H54 (cell line): Measurements from ENCODE around the gene TRERF1.
"Not testable (repeated sequence)": the region's sequence is repeated elsewhere in the genome, so short reads cannot be mapped to it uniquely, and the experiment has no call there.

ENCODE experiments used
- DNase-seq: peaks from one replicate; pipeline ENCODE4 v3.0.0; 2011; ENCODE audit warnings: low spot score, mixed read lengths; ENCODE audit not compliant: insufficient read length
- FAIRE-seq: peaks from 3 replicates; lab custom pipeline; 2011; peaks lifted over from hg19 to GRCh38; lab: Jason Lieb, UNC
- POLR2A ChIP-seq: IDR thresholded peaks from 2 replicates; pipeline ENCODE4 v1.6.1; 2011; ENCODE audit warnings: low read depth, mild to moderate bottlenecking, low read length

TRERF1 gene

GRCh38 chr6:42210551-42210950 lies 241.2 kb downstream of the TRERF1 start:
- TF ChIP-seq POLR2A, result no peak
- no peak for FAIRE-seq
- no peak for DNase-seq

DNA sequence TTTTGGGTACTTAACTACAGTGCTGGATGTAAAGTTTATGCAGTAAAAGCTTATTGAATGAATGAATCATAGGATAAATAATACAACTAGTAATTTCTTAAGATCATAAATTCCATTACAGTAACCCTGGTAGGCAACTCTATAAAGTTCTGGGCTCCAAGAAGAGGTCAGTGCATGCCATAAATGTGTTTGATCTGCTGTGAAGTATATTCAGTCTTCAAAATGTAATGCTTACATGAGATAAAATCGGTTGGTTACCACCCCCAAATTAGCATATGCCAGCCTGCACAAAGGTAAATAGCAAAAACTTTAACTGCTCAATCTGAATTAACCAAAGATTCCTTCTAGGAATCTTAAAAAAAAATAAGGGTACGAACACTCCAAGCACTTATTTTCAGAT lies 244.2 kb downstream of the TRERF1 start:
- FAIRE-seq, DNase-seq: not testable (repeated sequence)

DNA sequence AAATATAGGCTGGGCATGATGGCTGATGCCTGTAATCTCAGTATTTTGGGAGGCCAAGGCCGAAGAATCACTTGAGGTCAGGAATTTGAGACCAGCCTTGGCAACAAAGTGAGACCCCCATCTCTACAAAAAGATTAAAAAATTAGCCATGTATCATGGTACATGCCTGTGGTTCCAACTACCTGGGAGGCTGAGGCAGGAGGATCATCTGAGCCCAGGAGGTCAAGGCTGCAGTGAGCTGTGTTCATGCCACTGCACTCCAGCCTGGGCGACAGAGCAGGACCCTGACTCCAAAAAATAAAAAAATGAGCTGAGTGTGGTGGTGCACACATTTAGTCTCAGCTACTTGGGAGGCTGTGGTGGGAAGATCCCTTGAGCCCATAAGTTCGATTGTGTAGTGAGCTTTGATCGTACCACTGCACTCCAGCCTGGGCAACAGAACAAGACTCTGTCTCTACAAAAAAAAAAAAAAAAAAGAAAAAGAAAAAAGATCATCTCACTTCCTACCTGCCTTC lies 246.9 kb downstream of the TRERF1 start:
- no peak for FAIRE-seq
- TF ChIP-seq POLR2A, result no peak
- DNase-seq, result no peak

GRCh38 chr6:42203183-42203582 lies 248.5 kb downstream of the TRERF1 start:
- DNase-seq, result no peak
- no peak for FAIRE-seq
- no peak for TF ChIP-seq POLR2A

- not testable (repeated sequence) for DNase-seq, FAIRE-seq
Measured at GRCh38 chr6:42202131-42202915, 249.4 kb downstream of the TRERF1 start.

- FAIRE-seq, result no peak
- no peak for DNase-seq
- TF ChIP-seq POLR2A, result no peak
Measured at GRCh38 chr6:42201382-42201781, 250.3 kb downstream of the TRERF1 start.

- no peak for TF ChIP-seq POLR2A
- FAIRE-seq (no peak), DNase-seq (peak; percentile 26)
Measured at GRCh38 chr6:42200035-42200434, 251.7 kb downstream of the TRERF1 start.

GRCh38 chr6:42199106-42199981 lies 252.4 kb downstream of the TRERF1 start:
- no peak for FAIRE-seq
- TF ChIP-seq POLR2A, result no peak
- DNase-seq, result no peak

DNA sequence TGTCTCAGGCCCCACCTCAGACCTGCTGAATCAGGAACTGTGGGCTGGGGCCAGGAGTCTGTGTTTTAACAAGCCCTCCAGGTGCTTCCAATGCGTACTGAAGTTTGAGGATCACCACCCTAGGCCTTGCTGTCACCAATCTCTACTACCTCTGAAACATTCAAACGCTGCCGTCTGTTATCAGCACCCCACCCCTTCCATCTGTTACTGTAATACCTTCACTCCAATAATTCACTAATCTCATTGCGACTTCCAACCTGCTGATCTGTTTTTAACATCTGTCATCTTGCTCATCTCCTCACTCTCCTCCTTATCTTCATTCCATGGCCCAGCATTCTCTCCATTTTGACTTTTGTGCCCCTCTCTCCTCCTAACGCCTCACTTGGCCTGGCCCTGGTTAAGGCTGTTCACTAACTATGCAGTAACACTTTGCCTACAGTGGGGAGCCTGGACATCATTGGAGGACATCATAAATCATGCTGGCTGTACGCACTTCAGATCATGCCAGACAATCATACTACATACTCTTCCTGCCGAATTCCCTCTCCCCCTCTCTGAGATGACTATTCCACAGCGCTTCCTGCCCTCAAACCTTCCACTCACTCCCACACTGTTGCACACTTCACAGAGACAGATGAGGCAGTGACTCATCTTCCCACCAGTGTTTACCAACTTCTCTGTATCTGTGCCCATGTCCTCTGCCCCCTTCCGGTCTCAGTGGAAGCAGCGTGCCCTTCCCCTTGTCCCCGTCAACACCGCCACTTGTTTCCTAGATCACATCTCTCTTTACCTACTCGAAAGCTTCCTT lies 254.0 kb downstream of the TRERF1 start:
- TF ChIP-seq POLR2A, result no peak
- FAIRE-seq (peak; percentile 67), DNase-seq (peak; percentile 56)

DNA sequence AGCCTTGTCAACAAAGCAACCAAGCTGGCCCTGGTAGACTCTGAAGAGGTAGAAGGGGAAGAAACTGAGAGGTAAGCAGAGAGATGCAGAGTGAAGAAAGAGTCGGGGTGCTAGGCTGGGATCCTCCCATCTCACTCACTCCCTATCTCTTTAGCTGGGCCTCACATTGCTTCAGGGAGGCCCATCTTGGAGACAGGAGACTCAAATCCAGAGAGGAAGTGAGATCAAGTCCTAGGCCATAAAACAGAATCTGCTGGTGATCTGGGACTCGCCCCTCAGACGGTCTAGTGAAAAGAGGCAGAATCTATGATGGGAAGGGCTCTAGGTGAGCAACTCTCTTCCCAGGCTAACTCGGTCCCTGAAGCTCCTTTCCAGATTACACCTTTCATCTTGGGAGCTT lies 256.3 kb downstream of the TRERF1 start:
- FAIRE-seq, result no peak
- DNase-seq, result no peak
- no peak for TF ChIP-seq POLR2A

DNA sequence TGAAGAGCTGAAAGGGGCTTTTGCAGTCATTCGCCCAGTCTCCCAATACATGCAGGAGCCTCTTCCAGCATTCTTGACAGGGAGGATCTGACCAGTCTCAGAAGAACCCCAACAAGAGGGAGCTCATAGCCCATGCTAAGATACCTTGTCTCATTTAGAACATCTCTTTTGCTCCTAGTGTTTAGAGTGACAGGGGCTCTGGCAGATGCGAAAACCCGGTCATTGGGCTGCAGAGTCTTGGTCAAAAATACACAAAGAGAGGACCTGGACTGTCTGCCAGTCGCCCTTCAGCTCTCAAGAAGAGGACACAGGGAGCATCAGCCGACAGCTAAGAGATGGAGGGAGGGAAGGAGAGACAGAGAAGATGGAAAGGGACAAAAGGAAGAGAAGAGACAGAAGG lies 257.7 kb downstream of the TRERF1 start:
- DNase-seq, result no peak
- no peak for TF ChIP-seq POLR2A
- no peak for FAIRE-seq

GRCh38 chr6:42193491-42193894 lies 258.2 kb downstream of the TRERF1 start:
- DNase-seq, result no peak
- no peak for FAIRE-seq
- no peak for TF ChIP-seq POLR2A

DNA sequence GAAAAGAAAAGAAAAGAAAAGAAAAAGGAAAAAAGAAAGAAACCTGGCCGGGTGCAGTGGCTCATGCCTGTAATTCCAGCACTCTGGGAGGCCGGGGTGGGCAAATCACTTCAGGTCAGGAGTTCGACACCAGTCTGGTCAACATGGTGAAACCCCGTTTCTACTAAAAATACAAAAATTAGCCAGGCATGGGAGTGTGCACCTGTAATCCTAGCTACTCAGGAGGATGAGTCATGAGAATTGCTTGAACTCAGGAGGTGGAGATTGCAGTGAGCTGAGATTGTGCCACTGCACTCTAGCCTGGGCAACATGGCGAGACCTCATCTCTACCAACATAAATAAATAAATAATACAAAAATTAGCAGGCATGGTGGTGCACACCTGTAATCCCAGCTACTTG lies 259.3 kb downstream of the TRERF1 start:
- not testable (repeated sequence) for DNase-seq, FAIRE-seq
